OCI-LY7 (cell line): ENCODE data around the gene CHRNA7.

ENCODE experiments used
- EZH2phosphoT487 ChIP-seq: fragments of 200-600 bp; sonication (generic); IDR thresholded peaks from 2 replicates; pipeline ENCODE4 v1.6.1; 2018; ENCODE audit warnings: low read depth, borderline replicate concordance, mild to moderate bottlenecking, mixed run types, antibody characterized with exemption, low read length, moderate library complexity, mixed read lengths
- TF ChIP-seq, protein P1 (sequence below): fragments of 200-600 bp; sonication (generic); conservative IDR thresholded peaks from 2 replicates; pipeline ENCODE4 v1.5.1; 2014; ENCODE audit warnings: mild to moderate bottlenecking, antibody characterized with exemption, low read length, moderate library complexity, mixed read lengths

DNA sequence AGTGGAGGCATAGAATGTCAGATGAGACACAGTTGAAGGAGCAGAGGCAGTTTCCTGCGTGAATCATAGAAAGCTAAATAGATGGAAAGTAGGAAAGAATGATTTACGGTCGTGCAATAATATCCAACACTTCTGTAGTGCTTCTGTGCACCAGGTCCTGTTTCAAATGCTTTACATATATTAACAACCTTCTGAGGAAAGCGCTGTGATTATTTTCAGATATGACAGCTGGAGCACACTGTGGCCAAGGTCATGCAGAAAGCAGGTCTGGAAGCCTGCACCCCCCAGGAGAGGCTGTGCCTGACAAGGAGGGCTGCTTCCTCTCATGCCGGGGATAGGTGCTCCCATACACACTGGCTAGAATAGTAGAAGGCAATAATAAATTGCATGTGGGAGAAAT, 104.5 kb downstream of the CHRNA7 start:
- TF ChIP-seq, protein P1, sequence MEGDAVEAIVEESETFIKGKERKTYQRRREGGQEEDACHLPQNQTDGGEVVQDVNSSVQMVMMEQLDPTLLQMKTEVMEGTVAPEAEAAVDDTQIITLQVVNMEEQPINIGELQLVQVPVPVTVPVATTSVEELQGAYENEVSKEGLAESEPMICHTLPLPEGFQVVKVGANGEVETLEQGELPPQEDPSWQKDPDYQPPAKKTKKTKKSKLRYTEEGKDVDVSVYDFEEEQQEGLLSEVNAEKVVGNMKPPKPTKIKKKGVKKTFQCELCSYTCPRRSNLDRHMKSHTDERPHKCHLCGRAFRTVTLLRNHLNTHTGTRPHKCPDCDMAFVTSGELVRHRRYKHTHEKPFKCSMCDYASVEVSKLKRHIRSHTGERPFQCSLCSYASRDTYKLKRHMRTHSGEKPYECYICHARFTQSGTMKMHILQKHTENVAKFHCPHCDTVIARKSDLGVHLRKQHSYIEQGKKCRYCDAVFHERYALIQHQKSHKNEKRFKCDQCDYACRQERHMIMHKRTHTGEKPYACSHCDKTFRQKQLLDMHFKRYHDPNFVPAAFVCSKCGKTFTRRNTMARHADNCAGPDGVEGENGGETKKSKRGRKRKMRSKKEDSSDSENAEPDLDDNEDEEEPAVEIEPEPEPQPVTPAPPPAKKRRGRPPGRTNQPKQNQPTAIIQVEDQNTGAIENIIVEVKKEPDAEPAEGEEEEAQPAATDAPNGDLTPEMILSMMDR = no peak
- no peak for TF ChIP-seq EZH2phosphoT487
